HuH-7 (cell line): ENCODE measurements around the gene NPC1.
"Not testable (repeated sequence)": the region's sequence is repeated elsewhere in the genome, so short reads cannot be mapped to it uniquely, and the experiment has no call there.

Experiments used
- DNase-seq: peaks from one replicate; pipeline ENCODE4 v3.0.0; 2011; ENCODE audit warnings: low spot score

NPC1 gene

GRCh38 chr18:23574611-23575308, 11.5 kb downstream of the NPC1 start:
- no peak for DNase-seq

GRCh38 chr18:23573626-23574431, 12.5 kb downstream of the NPC1 start:
- DNase-seq, result no peak

- no peak for DNase-seq
Observed at GRCh38 chr18:23573020-23573419, 13.3 kb downstream of the NPC1 start.

GRCh38 chr18:23572570-23572969, 13.7 kb downstream of the NPC1 start:
- DNase-seq, result no peak

- no peak for DNase-seq
Observed at GRCh38 chr18:23572012-23572411, 14.3 kb downstream of the NPC1 start.

GRCh38 chr18:23570912-23571504, 15.3 kb downstream of the NPC1 start:
- DNase-seq, result no peak

- DNase-seq, result no peak
Observed at GRCh38 chr18:23569299-23570063, 16.8 kb downstream of the NPC1 start.

GRCh38 chr18:23568281-23569138, 17.8 kb downstream of the NPC1 start:
- DNase-seq, result no peak

GRCh38 chr18:23567671-23568070, 18.6 kb downstream of the NPC1 start:
- no peak for DNase-seq

GRCh38 chr18:23565916-23566547, 20.3 kb downstream of the NPC1 start:
- no peak for DNase-seq

GRCh38 chr18:23563377-23564043, 22.8 kb downstream of the NPC1 start:
- no peak for DNase-seq

GRCh38 chr18:23560186-23560585, 26.1 kb downstream of the NPC1 start:
- DNase-seq, result no peak

GRCh38 chr18:23557511-23557910, 28.8 kb downstream of the NPC1 start:
- not testable (repeated sequence) for DNase-seq

- no peak for DNase-seq
Observed at GRCh38 chr18:23556145-23556780, 30.0 kb downstream of the NPC1 start.

- DNase-seq, result no peak
Observed at GRCh38 chr18:23553887-23554286, 32.4 kb downstream of the NPC1 start.

GRCh38 chr18:23552505-23552904, 33.8 kb downstream of the NPC1 start:
- no peak for DNase-seq

GRCh38 chr18:23551978-23552377, 34.3 kb downstream of the NPC1 start:
- DNase-seq, result no peak

GRCh38 chr18:23550898-23551297, 35.4 kb downstream of the NPC1 start:
- DNase-seq, result no peak

GRCh38 chr18:23548719-23549118, 37.6 kb downstream of the NPC1 start:
- DNase-seq, result no peak

- DNase-seq, result no peak
Observed at GRCh38 chr18:23548275-23548674, 38.0 kb downstream of the NPC1 start.
